Right lobe of liver (tissue), 4 donors: ENCODE results near the gene GKN2.

Experiments
- CTCF ChIP-seq, 4 donors: fragments of 200-600 bp in 3 of 4; fragments of 450-650 bp in 1 of 4; IDR thresholded peaks; one replicate each; pipeline versions ENCODE4 v1.5.1 to v1.8.0; 2016 to 2022; ENCODE audit warnings: antibody characterized with exemption in 4 of 4, mild to moderate bottlenecking in 2 of 4
- POLR2A ChIP-seq: fragments of 450-650 bp; IDR thresholded peaks from one replicate; pipeline ENCODE4 v1.6.1; 2017; ENCODE audit warnings: antibody characterized with exemption, mild to moderate bottlenecking
- donor health status: DM: no; HTN: no; CAD: no.
- donor health status: DM: no; HTN: no; CAD: no.
- donor health status: DM: no; HTN: yes; CAD: no.

DNA sequence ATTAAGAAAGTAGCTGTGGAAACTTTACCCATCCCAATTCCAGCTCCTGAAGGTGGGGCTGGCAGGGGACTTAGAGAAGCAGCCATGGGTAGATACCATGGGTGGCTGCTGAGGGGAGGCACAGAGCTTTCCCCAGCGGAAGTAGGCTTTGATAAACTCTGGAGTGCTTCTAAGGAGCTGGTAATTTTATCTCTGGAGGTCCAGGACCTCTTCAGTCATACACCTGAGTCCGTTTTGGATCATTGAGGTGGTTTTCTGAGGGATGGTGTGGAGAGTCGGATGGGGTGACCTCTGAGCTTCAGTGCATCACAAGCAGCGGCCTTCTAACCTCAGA lies 44.8 kb downstream of the GKN2 start:
- TF ChIP-seq CTCF (IDR thresholded peaks at IDR 0.05) (no peak), POLR2A (no peak)
